ENCODE results near the gene TCF15. TPM values are rescaled to one million over a fixed set of nuclear protein-coding genes. Genes with fewer than 3 reads are reported as not detected.

The TCF15 gene
- total and polyA plus RNA-seq, 2 experiments from 2014 or later: 3.8 to 4.0 TPM

GRCh38 chr20:605237-605636, 4.9 kb downstream of the TCF15 start:
- H3K36me3 ChIP-seq (ENCODE audit: insufficient read depth): no peaks in the 10 kb centered on the region
- Mint-ChIP-seq H3K4me1 (peaks cover 13% of the 10 kb centered on the region), H3K4me3 (no peak overlapping the region), H3K36me3 (ENCODE audit: low read depth) (no peaks in the 10 kb centered on the region), H3K9me3 (no peaks in the 10 kb centered on the region), H3K27ac (no peak overlapping the region), H3K27me3 (ENCODE audit: insufficient read depth, low read depth, poor library complexity) (peaks cover 17% of the 10 kb centered on the region)
- H4K20me1 ChIP-seq (replicated peaks; ENCODE audit: insufficient read depth): no peaks in the 10 kb centered on the region; the same call in 1 of the 2 replicates
- no peaks in the 10 kb centered on the region for H3F3A ChIP-seq (replicated peaks; ENCODE audit: low read depth)
- H3K27ac ChIP-seq (ENCODE audit: low read depth): no peak overlapping the region
- DNase-seq (ENCODE audit: low spot score) (peak; percentile 40), ATAC-seq (no peak)
- H3K9me2 ChIP-seq (ENCODE audit: insufficient read depth): no peaks in the 10 kb centered on the region
- no peak overlapping the region for H2AFZ ChIP-seq
- no peak overlapping the region for H3K4me2 ChIP-seq
- no peaks in the 10 kb centered on the region for H3K79me2 ChIP-seq (replicated peaks; ENCODE audit: insufficient read depth)
- H3K4me3 ChIP-seq: no peak overlapping the region
- peaks cover 8% of the 10 kb centered on the region for H3K4me1 ChIP-seq (ENCODE audit: insufficient read depth)
- peaks cover 22% of the 10 kb centered on the region for H3K27me3 ChIP-seq (ENCODE audit: insufficient read depth)
- no peak for TF ChIP-seq EZH2 (IDR thresholded peaks at IDR 0.05; ENCODE audit: low read depth, unreplicated experiment)
- no peak for TF ChIP-seq ZNF114 (CRISPR knock-in tag; IDR thresholded peaks at IDR 0.05)
- TF ChIP-seq ZNF462 (CRISPR knock-in tag; IDR thresholded peaks at IDR 0.05): no peak

DNA sequence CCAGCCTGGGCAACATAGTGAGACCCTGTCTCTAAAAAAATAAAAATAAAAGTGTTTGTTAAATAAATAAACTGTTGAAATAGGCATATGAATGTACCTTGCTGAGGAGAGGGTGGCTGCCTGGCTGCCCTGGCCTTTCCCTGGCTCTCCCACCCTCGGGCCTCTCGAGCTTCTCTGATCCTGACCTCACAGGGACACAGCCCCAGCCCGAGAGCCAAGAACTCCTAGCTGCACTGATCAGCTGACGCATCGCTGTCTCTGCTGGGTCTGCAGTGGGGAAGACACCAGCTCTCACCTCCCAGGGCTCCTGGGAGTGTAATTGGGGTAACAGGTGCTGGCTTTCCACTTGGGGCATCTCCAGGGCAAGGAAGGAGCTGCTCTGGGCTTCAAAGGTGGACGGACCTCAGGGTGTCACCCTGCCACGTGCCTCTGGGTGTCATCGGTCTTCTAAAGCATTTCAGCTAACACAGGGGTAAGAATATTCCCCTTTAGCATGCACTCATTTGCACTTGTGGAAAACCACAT, 6.9 kb downstream of the TCF15 start:
- Histone ChIP-seq H3K9me2 (ENCODE audit: insufficient read depth) (no peaks in the 10 kb centered on the region), H3K4me1 (ENCODE audit: insufficient read depth) (no peaks in the 10 kb centered on the region), H3K79me2 (replicated peaks; ENCODE audit: insufficient read depth) (no peaks in the 10 kb centered on the region), H3F3A (replicated peaks; ENCODE audit: low read depth) (no peaks in the 10 kb centered on the region), H3K36me3 (ENCODE audit: insufficient read depth) (no peaks in the 10 kb centered on the region), H3K4me3 (no peak overlapping the region), H2AFZ (no peak overlapping the region), H4K20me1 (replicated peaks; ENCODE audit: insufficient read depth) (no peaks in the 10 kb centered on the region), H3K27me3 (ENCODE audit: insufficient read depth) (peaks cover 6% of the 10 kb centered on the region), H3K27ac (ENCODE audit: low read depth) (no peak overlapping the region), H3K4me2 (no peak overlapping the region)
- no peak for ATAC-seq
- Mint-ChIP-seq H3K9me3 (no peaks in the 10 kb centered on the region), H3K4me1 (peaks cover 4% of the 10 kb centered on the region; the same call in 2 of the 3 replicates), H3K27ac (no peak overlapping the region), H3K4me3 (no peak overlapping the region), H3K36me3 (ENCODE audit: low read depth) (no peaks in the 10 kb centered on the region), H3K27me3 (ENCODE audit: insufficient read depth, low read depth, poor library complexity) (peaks cover 10% of the 10 kb centered on the region)
- no peak for DNase-seq (ENCODE audit: low spot score)
- TF ChIP-seq STAT1 (IDR thresholded peaks at IDR 0.05; ENCODE audit: unreplicated experiment) (no peak), ZNF114 (CRISPR knock-in tag; IDR thresholded peaks at IDR 0.05) (no peak), CREB1 (CRISPR knock-in tag; IDR thresholded peaks at IDR 0.05; ENCODE audit: low read depth) (no peak), EZH2phosphoT487 (IDR thresholded peaks at IDR 0.05; ENCODE audit: unreplicated experiment) (no peak), POLR2AphosphoS5 (IDR thresholded peaks at IDR 0.05; ENCODE audit: low read depth) (no peak), JUNB (IDR thresholded peaks at IDR 0.05; ENCODE audit: unreplicated experiment) (no peak), ZNF331 (CRISPR knock-in tag; IDR thresholded peaks at IDR 0.05; ENCODE audit: low read depth) (no peak), CTCF (conservative IDR thresholded peaks at IDR 0.05; ENCODE audit: low read depth in 2 of 2) (no peak)
- TF ChIP-seq, protein P1, sequence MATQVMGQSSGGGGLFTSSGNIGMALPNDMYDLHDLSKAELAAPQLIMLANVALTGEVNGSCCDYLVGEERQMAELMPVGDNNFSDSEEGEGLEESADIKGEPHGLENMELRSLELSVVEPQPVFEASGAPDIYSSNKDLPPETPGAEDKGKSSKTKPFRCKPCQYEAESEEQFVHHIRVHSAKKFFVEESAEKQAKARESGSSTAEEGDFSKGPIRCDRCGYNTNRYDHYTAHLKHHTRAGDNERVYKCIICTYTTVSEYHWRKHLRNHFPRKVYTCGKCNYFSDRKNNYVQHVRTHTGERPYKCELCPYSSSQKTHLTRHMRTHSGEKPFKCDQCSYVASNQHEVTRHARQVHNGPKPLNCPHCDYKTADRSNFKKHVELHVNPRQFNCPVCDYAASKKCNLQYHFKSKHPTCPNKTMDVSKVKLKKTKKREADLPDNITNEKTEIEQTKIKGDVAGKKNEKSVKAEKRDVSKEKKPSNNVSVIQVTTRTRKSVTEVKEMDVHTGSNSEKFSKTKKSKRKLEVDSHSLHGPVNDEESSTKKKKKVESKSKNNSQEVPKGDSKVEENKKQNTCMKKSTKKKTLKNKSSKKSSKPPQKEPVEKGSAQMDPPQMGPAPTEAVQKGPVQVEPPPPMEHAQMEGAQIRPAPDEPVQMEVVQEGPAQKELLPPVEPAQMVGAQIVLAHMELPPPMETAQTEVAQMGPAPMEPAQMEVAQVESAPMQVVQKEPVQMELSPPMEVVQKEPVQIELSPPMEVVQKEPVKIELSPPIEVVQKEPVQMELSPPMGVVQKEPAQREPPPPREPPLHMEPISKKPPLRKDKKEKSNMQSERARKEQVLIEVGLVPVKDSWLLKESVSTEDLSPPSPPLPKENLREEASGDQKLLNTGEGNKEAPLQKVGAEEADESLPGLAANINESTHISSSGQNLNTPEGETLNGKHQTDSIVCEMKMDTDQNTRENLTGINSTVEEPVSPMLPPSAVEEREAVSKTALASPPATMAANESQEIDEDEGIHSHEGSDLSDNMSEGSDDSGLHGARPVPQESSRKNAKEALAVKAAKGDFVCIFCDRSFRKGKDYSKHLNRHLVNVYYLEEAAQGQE (IDR thresholded peaks at IDR 0.05; ENCODE audit: unreplicated experiment): no peak

Data from GM23338 (cell line).